HCT116 (cell line): ENCODE data around the gene HSF2BP. TPM values are rescaled to one million over a fixed set of nuclear protein-coding genes. Genes with fewer than 3 reads are reported as not detected.

Experiments used
- microRNA-seq: library from miRNA; unstranded; fragments of <30 nt; microRNA quantifications from one replicate; pipeline ENCODE4, GENCODE V29; 2016; ENCODE audit warnings: borderline number of aligned reads
- total RNA-seq: library from RNA; stranded (reverse); gene quantifications from one replicate; pipeline ENCODE4 v1.2.1, GENCODE V29; 2021; ENCODE audit not compliant: unreplicated experiment

The HSF2BP gene
- total RNA-seq, 1 experiment from 2014 or later, result 0.59 TPM

Small RNAs within 50 kb of the gene (microRNA-seq; reads per million reads assigned to microRNA genes)
- not detected for gene MIR6070

Other genes with a start within 250 kb of the HSF2BP start
- 14.7 TPM for gene SIK1, start 232.4 kb downstream of the HSF2BP start, total RNA-seq
- 55.9 TPM for gene RRP1B, start 72 bp upstream of the HSF2BP start, total RNA-seq
- 127 TPM for gene PDXK, start 59.6 kb upstream of the HSF2BP start, total RNA-seq
- gene CSTB, start 116.8 kb upstream of the HSF2BP start, total RNA-seq, result 57.5 TPM
- 53.9 TPM for gene RRP1, start 130.1 kb upstream of the HSF2BP start, total RNA-seq
- 54.1 TPM for gene AGPAT3, start 205.7 kb upstream of the HSF2BP start, total RNA-seq